Inflammatory macrophage treated with lipopolysaccharide for 1 hour (primary cell): ENCODE results near the gene THRB.

Experiments
- DNase-seq, 2 donors: peaks; one replicate each; pipeline ENCODE4 v3.0.0-alpha.2; 2020 to 2022

Gene THRB

GRCh38 chr3:24510030-24510648, 15.5 kb upstream of the THRB start:
- no peak for DNase-seq

- peak; percentile 65 to 68 for DNase-seq
Measured at GRCh38 chr3:24508423-24508839, 13.8 kb upstream of the THRB start.

GRCh38 chr3:24507776-24508422, 13.2 kb upstream of the THRB start:
- no peak for DNase-seq

GRCh38 chr3:24506966-24507775, 12.5 kb upstream of the THRB start:
- DNase-seq, result peak; percentile 35 to 52

GRCh38 chr3:24505691-24506550, 11.3 kb upstream of the THRB start:
- no peak for DNase-seq

- DNase-seq, result no peak
Measured at GRCh38 chr3:24504772-24505171, 10.1 kb upstream of the THRB start.

- DNase-seq, result peak; percentile 74 to 87
Measured at GRCh38 chr3:24503616-24504113, 9.0 kb upstream of the THRB start.

- DNase-seq, result peak; percentile 69 to 80
Measured at GRCh38 chr3:24502690-24503089, 8.0 kb upstream of the THRB start.

GRCh38 chr3:24500806-24501205, 6.2 kb upstream of the THRB start:
- DNase-seq, result peak in 1 of 2 donors; percentile 34

- DNase-seq, result no peak
Measured at GRCh38 chr3:24499991-24500390, 5.3 kb upstream of the THRB start.

- DNase-seq, result no peak
Measured at GRCh38 chr3:24498796-24499195, 4.1 kb upstream of the THRB start.

GRCh38 chr3:24498391-24498790, 3.7 kb upstream of the THRB start:
- DNase-seq, result peak; percentile 85 to 92

GRCh38 chr3:24497942-24498341, 3.3 kb upstream of the THRB start:
- DNase-seq, result no peak

GRCh38 chr3:24496529-24497482, 2.2 kb upstream of the THRB start:
- no peak for DNase-seq

- no peak for DNase-seq
Measured at GRCh38 chr3:24495326-24495994, 810 bp upstream of the THRB start.

GRCh38 chr3:24493746-24494617, 668 bp downstream of the THRB start:
- peak; percentile 74 to 76 for DNase-seq

GRCh38 chr3:24492971-24493551, 1.6 kb downstream of the THRB start:
- DNase-seq, result no peak

- no peak for DNase-seq
Measured at GRCh38 chr3:24490151-24490550, 4.5 kb downstream of the THRB start.
